ENCODE measurements around the gene PRPF4. TPM values are rescaled to one million over a fixed set of nuclear protein-coding genes. Genes with fewer than 3 reads are reported as not detected.

PRPF4 gene
- total and polyA plus RNA-seq, 2 donors (not counting 3 experiments of a cell fraction or from before 2014, with no cell fraction given): 12.9 to 25.8 TPM

- H3K9me3 ChIP-seq (replicated peaks; ENCODE audit: control insufficient read depth, insufficient read depth, low read length): no peaks in the 10 kb centered on the region
- dilution Hi-C loops (cut with MboI; ENCODE audit: extremely low pct_ligation_motif_present, low sequenced_read_pairs): no loop called here
- H3K4me2 ChIP-seq (ENCODE audit: insufficient read depth, low read length): no peak overlapping the region
- no peak overlapping the region for H3K9ac ChIP-seq (replicated peaks; ENCODE audit: extremely low read depth, insufficient read depth, low read length)
- no peaks in the 10 kb centered on the region for H3K36me3 ChIP-seq (ENCODE audit: control insufficient read depth in 2 of 2, extremely low read depth in 1 of 2, insufficient read depth in 2 of 2, low read length in 2 of 2)
- CTCF ChIA-PET: interaction anchor here (3.1 to 4.2 kb wide), 2 partner anchors 96 to 349 kb away, joined by 14 read pairs; no protein-coding TSS in a partner anchor
- intact Hi-C loops (cut with micrococcal nuclease): loop anchor here (1.0 to 2.0 kb wide), 4 partner anchors 92 to 349 kb away; partner anchors contain the start of gene ALAD
- H3K4me1 ChIP-seq (ENCODE audit: control insufficient read depth, extremely low read depth, insufficient read depth, low read length): no peaks in the 10 kb centered on the region
- no peaks in the 10 kb centered on the region for H3K79me2 ChIP-seq (ENCODE audit: control insufficient read depth, insufficient read depth, low read length)
- H3K9me1 ChIP-seq (replicated peaks; ENCODE audit: control insufficient read depth, extremely low read depth, insufficient read depth, low read length): no peaks in the 10 kb centered on the region
- POLR2A ChIA-PET: no interaction called here
- no peak overlapping the region for H3K4me3 ChIP-seq (replicated peaks in 1 of 3; ENCODE audit: insufficient read depth in 1 of 3, low read depth in 1 of 3, low read length in 3 of 3)
- no peaks in the 10 kb centered on the region for H3K27me3 ChIP-seq (ENCODE audit: control insufficient read depth in 2 of 2, insufficient read depth in 2 of 2, low read length in 2 of 2)
- no peak overlapping the region for H2AFZ ChIP-seq (ENCODE audit: low read depth, low read length)
- FAIRE-seq (peak; percentile 55), DNase-seq (ENCODE audit: low read depth, low spot score) (peak; percentile 55)
- no TSS peak for BruUV-seq (replicated peaks)
- no peak overlapping the region for H3K27ac ChIP-seq (ENCODE audit: insufficient read depth, low read depth, low read length)
- TF ChIP-seq POLR2A (IDR thresholded peaks at IDR 0.05; ENCODE audit: low read depth, low read length) (no peak), MAX (IDR thresholded peaks at IDR 0.05; ENCODE audit: insufficient read depth, insufficient read length) (no peak), EZH2 (IDR thresholded peaks at IDR 0.05; ENCODE audit: borderline replicate concordance, low read depth, low read length, severe bottlenecking) (no peak), GATA2 (IDR thresholded peaks at IDR 0.05; ENCODE audit: insufficient read depth, insufficient read length, low read depth, low read length) (no peak), JUN (IDR thresholded peaks at IDR 0.05; ENCODE audit: borderline replicate concordance, insufficient read depth, insufficient read length, low read depth) (no peak), MYC (IDR thresholded peaks at IDR 0.05; ENCODE audit: low read depth, low read length) (no peak), CTCF (IDR thresholded peaks at IDR 0.05; ENCODE audit: extremely low read depth in 1 of 2, insufficient read depth in 1 of 2, low read depth in 1 of 2, low read length in 2 of 2) (peak; percentile 41 to 53), FOS (IDR thresholded peaks at IDR 0.05; ENCODE audit: borderline replicate concordance, insufficient read depth, low read length) (no peak)
- H4K20me1 ChIP-seq (replicated peaks; ENCODE audit: control insufficient read depth, extremely low read depth, insufficient read depth, low read length): no peaks in the 10 kb centered on the region
These were observed 33.9 kb downstream of the PRPF4 start for GRCh38 chr9:113309204-113309813.

All from endothelial cell of umbilical vein (primary cell).